Neural progenitor cell (in vitro differentiated cells): ENCODE data around the gene RNF2. TPM values are rescaled to one million over a fixed set of nuclear protein-coding genes. Genes with fewer than 3 reads are reported as not detected.

Experiments
- DNase-seq: peaks from one replicate; pipeline ENCODE4 v3.0.0-alpha.2; 2016; ENCODE audit warnings: low spot score
- H2AFZ ChIP-seq: fragments of 200-600 bp; sonication (generic); replicated peaks from 2 replicates; pipeline ENCODE4 v1.6.1; 2016; ENCODE audit warnings: antibody characterized with exemption
- H3F3A ChIP-seq: fragments of 200-600 bp; sonication (generic); 2 replicates; pipeline ENCODE4 v1.6.1; 2016; ENCODE audit warnings: antibody characterized with exemption, low read depth
- H3K27ac ChIP-seq: fragments of 200-600 bp; sonication (generic); 2 replicates; pipeline ENCODE4 v1.5.1; 2016; ENCODE audit warnings: mild to moderate bottlenecking
- H3K27me3 ChIP-seq: fragments of 200-600 bp; sonication (generic); 2 replicates; pipeline ENCODE4 v1.6.1; 2016; ENCODE audit warnings: mild to moderate bottlenecking, moderate library complexity
- H3K36me3 ChIP-seq: fragments of 200-600 bp; sonication (generic); 2 replicates; pipeline ENCODE4 v1.5.1; 2016
- H3K4me1 ChIP-seq: fragments of 200-600 bp; sonication (generic); 2 replicates; pipeline ENCODE4 v1.6.1; 2016; ENCODE audit warnings: mixed run types
- H3K4me2 ChIP-seq: fragments of 200-600 bp; sonication (generic); 2 replicates; pipeline ENCODE4 v1.6.1; 2016
- H3K4me3 ChIP-seq: fragments of 200-600 bp; sonication (generic); 2 replicates; pipeline ENCODE4 v1.5.1; 2016
- H3K79me2 ChIP-seq: fragments of 200-600 bp; sonication (generic); 2 replicates; pipeline ENCODE4 v1.6.1; 2016; ENCODE audit warnings: low read depth
- H3K9ac ChIP-seq: fragments of 200-600 bp; sonication (generic); 2 replicates; pipeline ENCODE4 v1.6.1; 2016
- H3K9me3 ChIP-seq: fragments of 200-600 bp; sonication (generic); 2 replicates; pipeline ENCODE4 v1.5.1; 2016; ENCODE audit warnings: low read depth
- H4K20me1 ChIP-seq: fragments of 200-600 bp; sonication (generic); 2 replicates; pipeline ENCODE4 v1.6.1; 2016; ENCODE audit warnings: low read depth
- H3K27ac Mint-ChIP-seq: 3 replicates; pipeline ENCODE4 v1.8.0; 2021; ENCODE audit warnings: mixed read lengths
- H3K27me3 Mint-ChIP-seq: 2 replicates; pipeline ENCODE4 v1.8.0; 2022; ENCODE audit warnings: low read depth, mild to moderate bottlenecking, inconsistent platforms, moderate library complexity, mixed read lengths; ENCODE audit not compliant: insufficient read depth
- H3K36me3 Mint-ChIP-seq: 3 replicates; pipeline ENCODE4 v1.8.0; 2021; ENCODE audit warnings: mixed read lengths
- H3K4me1 Mint-ChIP-seq: 3 replicates; pipeline ENCODE4 v1.8.0; 2021; ENCODE audit warnings: mixed read lengths
- H3K4me3 Mint-ChIP-seq: 3 replicates; pipeline ENCODE4 v1.8.0; 2021; ENCODE audit warnings: mild to moderate bottlenecking, moderate library complexity, mixed read lengths
- H3K9me3 Mint-ChIP-seq: 3 replicates; pipeline ENCODE4 v1.8.0; 2020; ENCODE audit warnings: mixed read lengths
- CTCF ChIP-seq: fragments of 200-600 bp; sonication (generic); IDR thresholded peaks from 2 replicates; pipeline ENCODE4 v1.5.1; 2017; ENCODE audit warnings: antibody characterized with exemption, mild to moderate bottlenecking
- EZH2 ChIP-seq: fragments of 200-600 bp; sonication (generic); IDR thresholded peaks from 2 replicates; pipeline ENCODE4 v1.6.1; 2017; ENCODE audit warnings: antibody characterized with exemption, mild to moderate bottlenecking, moderate library complexity
- EZH2phosphoT487 ChIP-seq: fragments of 200-600 bp; sonication (generic); IDR thresholded peaks from 2 replicates; pipeline ENCODE4 v1.6.1; 2017; ENCODE audit warnings: antibody characterized with exemption
- total RNA-seq: library from RNA; depleted of rRNA; stranded (reverse); fragments of >200 nt; gene quantifications from 2 replicates; pipeline ENCODE4 v1.2.3, GENCODE V29; 2015; ENCODE audit warnings: low replicate concordance

Gene RNF2
- total RNA-seq, 1 donor from 2014 or later, result 81.2 TPM

GRCh38 chr1:185074307-185074706 lies 28.9 kb downstream of the RNF2 start:
- H3K27ac Mint-ChIP-seq, result no peak overlapping the region

GRCh38 chr1:185075476-185075875 lies 30.1 kb downstream of the RNF2 start:
- H3K4me2 ChIP-seq, result no peak overlapping the region
- H2AFZ ChIP-seq, result no peak overlapping the region
- no peaks in the 10 kb centered on the region for H3K4me1 Mint-ChIP-seq

More at GRCh38 chr1:185074307-185074706, 28.9 kb downstream of the RNF2 start:
- no peaks in the 10 kb centered on the region for H3K9me3 ChIP-seq
- no peak overlapping the region for H3K9ac ChIP-seq
- peaks cover 100% of the 10 kb centered on the region for H3K79me2 ChIP-seq
- Mint-ChIP-seq H3K36me3 (peaks cover 53% of the 10 kb centered on the region), H3K27me3 (no peaks in the 10 kb centered on the region), H3K9me3 (peaks cover 66% of the 10 kb centered on the region), H3K4me3 (no peak overlapping the region), H3K4me1 (no peaks in the 10 kb centered on the region)
- H3K4me1 ChIP-seq, result no peaks in the 10 kb centered on the region
- H3K4me2 ChIP-seq, result no peak overlapping the region
- peaks cover 11% of the 10 kb centered on the region for H4K20me1 ChIP-seq
- H3F3A ChIP-seq, result no peaks in the 10 kb centered on the region
- TF ChIP-seq CTCF, result no peak
- no peak for TF ChIP-seq EZH2
- no peak for TF ChIP-seq EZH2phosphoT487
- H3K27me3 ChIP-seq, result no peaks in the 10 kb centered on the region
- no peaks in the 10 kb centered on the region for H3K36me3 ChIP-seq
- no peak overlapping the region for H3K4me3 ChIP-seq
- H2AFZ ChIP-seq, result no peak overlapping the region
- H3K27ac ChIP-seq, result no peak overlapping the region
- no peak for DNase-seq

GRCh38 chr1:185077374-185077773 lies 32.0 kb downstream of the RNF2 start:
- Histone ChIP-seq H3F3A (no peaks in the 10 kb centered on the region), H3K4me3 (no peak overlapping the region), H3K4me2 (no peak overlapping the region), H3K27ac (no peak overlapping the region), H3K27me3 (no peaks in the 10 kb centered on the region), H3K79me2 (peaks cover 100% of the 10 kb centered on the region), H3K4me1 (no peaks in the 10 kb centered on the region), H2AFZ (no peak overlapping the region), H3K9ac (no peak overlapping the region), H3K9me3 (no peaks in the 10 kb centered on the region), H3K36me3 (peaks cover 4% of the 10 kb centered on the region), H4K20me1 (peaks cover 14% of the 10 kb centered on the region)
- Mint-ChIP-seq H3K27ac (no peak overlapping the region), H3K27me3 (no peaks in the 10 kb centered on the region), H3K4me3 (no peak overlapping the region), H3K4me1 (no peaks in the 10 kb centered on the region), H3K36me3 (peaks cover 49% of the 10 kb centered on the region), H3K9me3 (peaks cover 65% of the 10 kb centered on the region)
- no peak for DNase-seq
- TF ChIP-seq EZH2 (no peak), EZH2phosphoT487 (no peak), CTCF (no peak)

More at GRCh38 chr1:185075476-185075875, 30.1 kb downstream of the RNF2 start:
- H3K27ac Mint-ChIP-seq, result no peak overlapping the region
- H3K9me3 Mint-ChIP-seq, result peaks cover 67% of the 10 kb centered on the region
- no peaks in the 10 kb centered on the region for H3F3A ChIP-seq
- peaks cover 100% of the 10 kb centered on the region for H3K79me2 ChIP-seq
- H3K36me3 Mint-ChIP-seq, result peaks cover 54% of the 10 kb centered on the region
- no peak overlapping the region for H3K27ac ChIP-seq
- no peaks in the 10 kb centered on the region for H3K4me1 ChIP-seq
- no peak overlapping the region for H3K9ac ChIP-seq
- no peaks in the 10 kb centered on the region for H3K36me3 ChIP-seq
- no peak overlapping the region for H3K4me3 Mint-ChIP-seq
- H4K20me1 ChIP-seq, result peaks cover 11% of the 10 kb centered on the region
- no peak for TF ChIP-seq EZH2phosphoT487
- TF ChIP-seq EZH2, result no peak
- TF ChIP-seq CTCF, result no peak
- no peaks in the 10 kb centered on the region for H3K27me3 Mint-ChIP-seq
- H3K4me3 ChIP-seq, result no peak overlapping the region
- H3K27me3 ChIP-seq, result no peaks in the 10 kb centered on the region
- DNase-seq, result no peak
- no peaks in the 10 kb centered on the region for H3K9me3 ChIP-seq
